H54 (cell line): Measurements from ENCODE around the gene SLC38A1.

ENCODE experiments used
- DNase-seq: peaks from one replicate; pipeline ENCODE4 v3.0.0; 2011; ENCODE audit warnings: low spot score, mixed read lengths; ENCODE audit not compliant: insufficient read length
- FAIRE-seq: peaks from 3 replicates; lab custom pipeline; 2011; peaks lifted over from hg19 to GRCh38; lab: Jason Lieb, UNC
- POLR2A ChIP-seq: IDR thresholded peaks from 2 replicates; pipeline ENCODE4 v1.6.1; 2011; ENCODE audit warnings: low read depth, mild to moderate bottlenecking, low read length

The SLC38A1 gene

GRCh38 chr12:46217541-46218321 lies 51.1 kb downstream of the SLC38A1 start:
- FAIRE-seq (no peak), DNase-seq (no peak)
- TF ChIP-seq POLR2A: no peak

- no peak for TF ChIP-seq POLR2A
- DNase-seq (no peak), FAIRE-seq (no peak)
These were observed 54.0 kb downstream of the SLC38A1 start for GRCh38 chr12:46214668-46215436.

DNA sequence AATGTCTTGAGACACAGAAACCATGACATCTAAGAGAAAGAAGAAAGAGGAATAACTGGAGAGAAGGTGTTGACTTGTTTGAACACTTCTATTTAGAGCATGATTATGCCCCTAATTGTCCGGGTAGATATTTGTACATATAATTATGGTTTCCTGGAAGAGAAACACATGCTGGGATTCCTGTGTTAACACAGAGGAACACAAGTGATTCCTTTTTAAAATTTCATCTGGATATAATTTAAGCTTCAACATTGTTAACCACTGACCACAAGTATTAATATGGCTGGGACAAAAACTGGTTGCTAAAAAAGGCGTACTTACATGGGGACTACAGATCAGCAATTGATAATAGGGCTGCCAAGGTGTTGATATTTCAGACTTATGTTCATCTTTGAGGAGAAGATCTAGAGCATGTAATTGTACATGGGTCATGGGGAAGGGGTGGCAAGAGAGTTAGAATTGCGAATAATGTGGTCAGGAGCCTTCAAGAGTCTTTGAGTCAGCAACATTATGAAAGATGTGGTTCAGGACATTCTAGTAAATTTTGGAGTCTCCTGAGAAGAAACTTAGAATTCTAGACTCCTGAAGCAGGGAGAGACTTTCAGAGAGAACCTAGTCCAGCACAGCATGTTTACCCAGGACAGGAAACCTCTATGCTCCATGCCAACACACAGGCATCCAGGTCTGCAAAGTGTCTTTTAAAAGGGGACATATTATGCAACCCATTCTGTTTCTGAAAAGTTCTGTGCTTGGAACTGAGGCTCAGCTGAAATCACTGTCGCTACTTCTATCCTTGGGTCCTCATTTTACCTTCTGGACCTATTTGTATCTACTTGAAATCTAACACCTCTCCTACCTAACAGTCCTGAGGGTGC lies 56.5 kb downstream of the SLC38A1 start:
- TF ChIP-seq POLR2A: no peak
- FAIRE-seq: no peak
- DNase-seq: no peak

- no peak for TF ChIP-seq POLR2A
- no peak for DNase-seq
- no peak for FAIRE-seq
These were observed 57.9 kb downstream of the SLC38A1 start for GRCh38 chr12:46210873-46211439.

DNA sequence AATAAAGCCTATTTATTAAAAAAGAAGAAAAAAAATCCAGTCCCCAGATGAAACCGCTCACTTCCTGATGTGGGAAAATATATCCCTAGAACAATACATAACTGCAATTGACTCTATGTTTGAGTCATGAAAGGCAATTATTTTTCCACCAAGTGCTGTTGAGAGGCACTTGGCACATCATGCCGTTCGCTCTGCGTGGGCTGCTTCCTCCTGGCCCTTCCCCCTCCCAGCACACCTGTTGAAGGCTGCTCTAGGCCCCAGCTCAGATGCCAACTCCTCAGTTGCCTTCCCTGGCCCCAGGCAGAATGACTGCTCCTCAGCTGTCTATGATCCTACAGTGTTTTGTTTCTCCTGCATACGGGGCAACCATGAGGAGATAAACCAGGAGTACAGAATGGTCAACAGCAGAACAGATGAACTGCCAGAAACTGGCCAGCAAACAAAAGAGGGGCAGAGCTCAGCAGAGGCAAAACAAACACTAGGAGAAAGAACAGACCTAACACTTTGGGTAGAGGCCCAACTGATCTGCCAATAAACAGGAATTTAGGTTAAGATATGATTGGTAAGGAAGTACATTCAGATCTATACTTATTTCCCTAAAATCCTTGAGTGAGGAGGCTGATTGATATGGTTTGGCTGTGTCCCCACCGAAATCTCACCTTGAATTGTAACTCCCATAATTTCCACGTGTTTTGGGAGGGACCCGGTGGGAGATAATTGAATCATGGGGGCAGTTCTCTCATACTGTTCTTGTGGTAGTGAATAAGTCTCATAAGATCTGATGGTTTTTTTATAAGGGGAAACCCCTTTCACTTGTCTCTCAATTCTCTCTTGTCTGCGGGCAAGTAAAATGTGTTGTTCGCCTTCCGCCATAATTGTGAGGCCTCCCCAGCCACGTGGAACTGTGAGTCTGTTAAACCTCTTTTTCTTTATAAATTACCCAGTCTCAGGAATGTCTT lies 58.6 kb downstream of the SLC38A1 start:
- FAIRE-seq (no peak), DNase-seq (no peak)
- TF ChIP-seq POLR2A: no peak

GRCh38 chr12:46209170-46209569 lies 59.7 kb downstream of the SLC38A1 start:
- no peak for TF ChIP-seq POLR2A
- no peak for DNase-seq
- FAIRE-seq: no peak

- DNase-seq: no peak
- FAIRE-seq: no peak
- TF ChIP-seq POLR2A: no peak
These were observed 60.5 kb downstream of the SLC38A1 start for GRCh38 chr12:46208370-46208769.

GRCh38 chr12:46207644-46208043 lies 61.2 kb downstream of the SLC38A1 start:
- TF ChIP-seq POLR2A: no peak
- no peak for DNase-seq
- no peak for FAIRE-seq

DNA sequence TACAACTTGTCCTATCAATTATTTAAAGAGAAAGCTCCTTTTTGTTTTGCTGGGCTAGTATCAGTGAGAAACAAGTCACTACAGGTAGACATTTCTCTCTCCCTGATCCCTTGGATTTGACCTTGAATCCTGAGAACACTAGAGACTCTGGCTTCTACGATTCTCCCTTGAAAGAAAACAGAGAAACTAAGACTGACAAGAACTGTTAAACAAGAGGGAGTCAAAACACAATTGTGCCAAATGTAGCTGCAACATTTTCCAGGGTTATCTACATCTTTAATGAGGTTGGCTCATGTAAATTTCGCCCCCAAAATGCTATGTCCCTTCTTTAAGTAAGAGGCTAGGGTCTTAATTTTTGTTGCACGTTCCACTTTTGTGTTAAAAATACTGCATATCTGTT lies 62.4 kb downstream of the SLC38A1 start:
- TF ChIP-seq POLR2A: no peak
- FAIRE-seq (no peak), DNase-seq (no peak)

- DNase-seq (no peak), FAIRE-seq (no peak)
- TF ChIP-seq POLR2A: no peak
These were observed 63.5 kb downstream of the SLC38A1 start for GRCh38 chr12:46205294-46205693.

GRCh38 chr12:46201284-46201789 lies 67.5 kb downstream of the SLC38A1 start:
- DNase-seq: no peak
- no peak for FAIRE-seq
- no peak for TF ChIP-seq POLR2A

- FAIRE-seq: no peak
- no peak for TF ChIP-seq POLR2A
- no peak for DNase-seq
These were observed 68.3 kb downstream of the SLC38A1 start for GRCh38 chr12:46200551-46200950.
